Melanocyte of skin (primary cell): ENCODE data around the gene GZMB. TPM values are rescaled to one million over a fixed set of nuclear protein-coding genes. Genes with fewer than 3 reads are reported as not detected.

Source experiments
- total RNA-seq, 2 donors: library from RNA; depleted of rRNA; stranded (reverse); fragments of >200 nt; gene quantifications; 2 replicates each; pipeline ENCODE4 v1.2.3, GENCODE V29; 2012

The GZMB gene
- 1 to 10 TPM in 1 of 2 donors, not detected in 1; 1.0 TPM for total RNA-seq

GRCh38 chr14:24634158-24634557, at the start of gene GZMB:
TSS of gene GZMB (minus strand) at chr14:24634190. CDS start at chr14:24634160, 30 bp downstream.

GRCh38 chr14:24609655-24610344, 24.2 kb downstream of the GZMB start, which contains the start of gene GZMH:
TSS of gene GZMH (minus strand) at chr14:24609685. CDS start at chr14:24609613, 72 bp downstream.

Other genes with a start within 250 kb of the GZMB start
- 1 to 10 TPM; 1.0 to 1.7 TPM for gene NYNRIN, start 235.2 kb downstream of the GZMB start, total RNA-seq
- under 1 TPM; 0.33 to 0.34 TPM for gene CBLN3, start 204.5 kb downstream of the GZMB start, total RNA-seq
- 10 to 100 TPM; 42.3 to 46.5 TPM for gene KHNYN, start 204.2 kb downstream of the GZMB start, total RNA-seq
- gene SDR39U1, start 191.4 kb downstream of the GZMB start, total RNA-seq = 10 to 100 TPM in 1 of 2 donors, 1 to 10 TPM in 1; 7.3 to 15.5 TPM
- not detected for gene CMA1, start 125.9 kb downstream of the GZMB start, total RNA-seq
- gene CTSG, start 57.9 kb downstream of the GZMB start, total RNA-seq = not detected
- gene GZMH, start 24.5 kb downstream of the GZMB start, total RNA-seq = not detected